ENCODE data around the gene JAM3.

DNA sequence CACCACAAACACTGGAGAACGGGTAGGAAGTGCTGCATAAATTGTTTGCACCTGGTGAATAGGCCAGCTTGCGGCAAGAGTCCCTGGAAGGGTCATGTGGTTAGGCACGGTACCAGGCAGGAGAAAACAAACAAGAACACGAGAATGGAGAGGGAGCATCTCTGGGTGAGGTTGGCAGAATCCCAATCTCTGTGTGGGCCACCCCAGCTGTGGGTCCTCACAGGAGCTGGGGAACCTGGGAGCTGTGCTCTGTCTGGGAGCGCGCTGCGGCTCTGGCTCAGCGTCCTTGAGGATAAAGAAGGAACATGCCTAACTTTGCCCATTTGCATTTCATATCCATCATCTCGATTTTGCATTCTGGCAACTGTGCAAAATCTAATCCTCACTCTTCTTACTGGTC is 46.1 kb upstream of the JAM3 start:
- TF ChIP-seq, protein P1, sequence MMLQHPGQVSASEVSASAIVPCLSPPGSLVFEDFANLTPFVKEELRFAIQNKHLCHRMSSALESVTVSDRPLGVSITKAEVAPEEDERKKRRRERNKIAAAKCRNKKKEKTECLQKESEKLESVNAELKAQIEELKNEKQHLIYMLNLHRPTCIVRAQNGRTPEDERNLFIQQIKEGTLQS (CRISPR knock-in tag; conservative IDR thresholded peaks at IDR 0.05): no peak
- TF ChIP-seq ZNF423 (CRISPR knock-in tag; IDR thresholded peaks at IDR 0.05): no peak
- TF ChIP-seq, protein P2, sequence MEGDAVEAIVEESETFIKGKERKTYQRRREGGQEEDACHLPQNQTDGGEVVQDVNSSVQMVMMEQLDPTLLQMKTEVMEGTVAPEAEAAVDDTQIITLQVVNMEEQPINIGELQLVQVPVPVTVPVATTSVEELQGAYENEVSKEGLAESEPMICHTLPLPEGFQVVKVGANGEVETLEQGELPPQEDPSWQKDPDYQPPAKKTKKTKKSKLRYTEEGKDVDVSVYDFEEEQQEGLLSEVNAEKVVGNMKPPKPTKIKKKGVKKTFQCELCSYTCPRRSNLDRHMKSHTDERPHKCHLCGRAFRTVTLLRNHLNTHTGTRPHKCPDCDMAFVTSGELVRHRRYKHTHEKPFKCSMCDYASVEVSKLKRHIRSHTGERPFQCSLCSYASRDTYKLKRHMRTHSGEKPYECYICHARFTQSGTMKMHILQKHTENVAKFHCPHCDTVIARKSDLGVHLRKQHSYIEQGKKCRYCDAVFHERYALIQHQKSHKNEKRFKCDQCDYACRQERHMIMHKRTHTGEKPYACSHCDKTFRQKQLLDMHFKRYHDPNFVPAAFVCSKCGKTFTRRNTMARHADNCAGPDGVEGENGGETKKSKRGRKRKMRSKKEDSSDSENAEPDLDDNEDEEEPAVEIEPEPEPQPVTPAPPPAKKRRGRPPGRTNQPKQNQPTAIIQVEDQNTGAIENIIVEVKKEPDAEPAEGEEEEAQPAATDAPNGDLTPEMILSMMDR (IDR thresholded peaks at IDR 0.05): no peak
- no peak for TF ChIP-seq SP1 (CRISPR knock-in tag; conservative IDR thresholded peaks at IDR 0.05)
- no peak for TF ChIP-seq USF2 (CRISPR knock-in tag; IDR thresholded peaks at IDR 0.05)
- TF ChIP-seq STAT6 (CRISPR knock-in tag; conservative IDR thresholded peaks at IDR 0.05; ENCODE audit: low read depth): no peak
- no peak for TF ChIP-seq CBFB (CRISPR knock-in tag; IDR thresholded peaks at IDR 0.05; ENCODE audit: low read depth)
- TF ChIP-seq, protein P3, sequence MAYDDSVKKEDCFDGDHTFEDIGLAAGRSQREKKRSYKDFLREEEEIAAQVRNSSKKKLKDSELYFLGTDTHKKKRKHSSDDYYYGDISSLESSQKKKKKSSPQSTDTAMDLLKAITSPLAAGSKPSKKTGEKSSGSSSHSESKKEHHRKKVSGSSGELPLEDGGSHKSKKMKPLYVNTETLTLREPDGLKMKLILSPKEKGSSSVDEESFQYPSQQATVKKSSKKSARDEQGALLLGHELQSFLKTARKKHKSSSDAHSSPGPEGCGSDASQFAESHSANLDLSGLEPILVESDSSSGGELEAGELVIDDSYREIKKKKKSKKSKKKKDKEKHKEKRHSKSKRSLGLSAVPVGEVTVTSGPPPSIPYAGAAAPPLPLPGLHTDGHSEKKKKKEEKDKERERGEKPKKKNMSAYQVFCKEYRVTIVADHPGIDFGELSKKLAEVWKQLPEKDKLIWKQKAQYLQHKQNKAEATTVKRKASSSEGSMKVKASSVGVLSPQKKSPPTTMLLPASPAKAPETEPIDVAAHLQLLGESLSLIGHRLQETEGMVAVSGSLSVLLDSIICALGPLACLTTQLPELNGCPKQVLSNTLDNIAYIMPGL (CRISPR knock-in tag; IDR thresholded peaks at IDR 0.05): no peak
- no peak for TF ChIP-seq ZBTB21 (CRISPR knock-in tag; IDR thresholded peaks at IDR 0.05; ENCODE audit: borderline replicate concordance)
- TF ChIP-seq ZNF512 (CRISPR knock-in tag; IDR thresholded peaks at IDR 0.05; ENCODE audit: borderline replicate concordance): no peak
- TF ChIP-seq CREB1 (CRISPR knock-in tag; IDR thresholded peaks at IDR 0.05): no peak
- no peak for TF ChIP-seq NR3C1 (CRISPR knock-in tag; conservative IDR thresholded peaks at IDR 0.05; ENCODE audit: low read depth)
- TF ChIP-seq GRHL2 (CRISPR knock-in tag; IDR thresholded peaks at IDR 0.05; ENCODE audit: insufficient replicate concordance, severe bottlenecking): no peak

All from WTC11 (cell line).